GM18861 (cell line): ENCODE results near the gene SLC22A31.

Experiments
- ATAC-seq: cut with Tn5 transposase; IDR thresholded peaks from one replicate; pipeline ENCODE4 v1.9.1; 2021; ENCODE audit not compliant: unreplicated experiment

SLC22A31 gene

DNA sequence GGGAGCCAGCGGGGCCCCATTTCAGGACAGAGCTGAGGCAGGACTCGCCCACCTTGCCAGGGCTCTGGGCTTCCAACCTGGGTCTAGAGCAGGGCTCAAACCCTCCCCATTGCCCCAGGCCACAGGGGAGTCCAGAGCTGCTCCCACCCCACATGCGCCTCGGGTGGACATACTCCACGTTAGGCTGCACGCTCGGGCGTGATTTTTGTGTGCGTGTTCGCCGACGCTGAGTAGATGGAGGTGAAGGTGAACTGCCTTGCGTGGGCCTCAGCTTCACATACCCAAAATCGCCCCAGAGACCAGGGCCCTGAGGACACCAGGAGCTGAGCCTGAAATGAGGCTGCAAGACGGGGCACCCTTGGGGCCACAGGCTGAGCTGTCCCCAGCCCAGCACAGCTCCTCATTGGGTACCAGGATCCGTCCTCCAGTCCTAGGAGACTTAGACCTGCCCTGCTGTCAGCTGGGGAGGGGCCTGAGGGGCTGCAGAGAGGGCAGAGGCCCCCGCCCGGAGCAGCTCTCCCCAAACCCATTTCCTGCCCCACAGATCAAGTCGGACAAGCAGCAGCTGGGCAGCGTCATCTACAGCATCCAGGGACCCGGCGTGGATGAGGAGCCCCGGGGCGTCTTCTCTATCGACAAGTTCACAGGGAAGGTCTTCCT, 20.6 kb downstream of the SLC22A31 start:
- ATAC-seq, result no peak

DNA sequence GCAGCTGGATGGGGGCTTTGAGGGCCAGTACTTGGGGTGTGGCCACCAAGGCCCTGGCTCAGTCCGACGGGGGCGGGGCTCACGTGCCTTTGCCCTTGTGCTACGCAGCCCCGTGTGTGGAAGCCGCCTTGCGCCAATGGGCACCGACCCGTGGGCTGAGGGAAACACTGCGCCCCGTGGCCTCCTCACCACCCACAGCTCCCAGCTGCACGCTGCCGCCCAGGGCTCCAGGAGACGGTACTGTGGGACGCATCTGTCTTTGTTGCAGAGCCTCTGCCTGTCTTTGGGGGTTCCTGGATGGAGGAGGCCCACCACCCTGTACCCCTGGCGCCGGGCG, 21.2 kb downstream of the SLC22A31 start:
- ATAC-seq, result no peak

DNA sequence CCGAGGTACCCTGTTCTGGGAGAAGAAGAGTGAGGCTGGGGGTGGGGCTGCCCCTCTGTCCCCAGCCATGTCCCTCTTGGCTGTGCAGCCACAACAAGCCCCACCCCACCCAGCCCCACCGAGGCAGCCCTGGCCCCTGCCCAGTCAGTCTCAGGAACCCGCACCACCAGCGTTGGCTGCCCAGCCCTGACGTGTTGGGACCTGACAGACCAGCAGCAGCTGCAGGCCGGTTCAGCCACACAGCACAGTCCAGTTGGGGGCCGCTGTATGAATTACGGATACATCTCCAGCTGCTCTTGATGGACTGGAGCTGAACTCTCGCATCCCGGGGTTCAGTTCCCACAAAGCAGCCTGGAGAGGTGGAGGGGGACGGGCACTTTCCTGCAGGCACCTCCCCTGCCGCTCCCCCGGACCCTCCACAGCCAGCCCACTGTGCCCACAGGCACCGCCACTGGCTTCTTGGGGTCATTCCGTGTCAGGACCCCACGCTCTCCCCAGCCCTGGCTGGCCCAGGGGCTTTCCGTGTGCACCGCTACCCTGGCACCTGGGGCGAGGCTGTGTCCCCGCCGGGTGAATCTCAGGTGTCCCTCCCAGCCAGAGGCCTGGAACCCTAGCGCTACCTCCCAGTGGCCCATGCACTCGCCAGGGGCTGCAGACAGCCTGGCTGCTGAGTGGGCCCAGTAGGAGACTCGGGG, 21.7 kb downstream of the SLC22A31 start:
- ATAC-seq, result no peak

DNA sequence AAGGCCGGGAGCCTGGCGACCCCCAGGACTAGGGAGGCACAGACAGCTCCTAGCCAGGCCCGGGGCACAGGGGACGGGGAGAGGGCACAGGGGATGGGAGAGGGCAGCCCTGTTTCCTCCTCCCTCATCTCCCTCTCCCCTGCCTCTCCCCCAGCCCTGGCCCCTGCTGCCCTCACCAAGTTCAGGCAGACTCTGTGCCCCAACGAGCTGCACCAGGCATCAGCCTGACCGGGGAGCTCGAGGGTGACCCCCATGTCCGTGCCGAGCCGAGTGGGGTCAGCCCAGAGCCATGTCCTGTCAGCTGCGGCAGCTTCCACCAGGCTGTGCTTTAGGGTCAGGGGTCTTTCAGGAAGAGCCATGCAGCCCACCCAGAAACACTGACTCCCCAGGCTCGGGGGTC, 22.8 kb downstream of the SLC22A31 start:
- ATAC-seq, result no peak

DNA sequence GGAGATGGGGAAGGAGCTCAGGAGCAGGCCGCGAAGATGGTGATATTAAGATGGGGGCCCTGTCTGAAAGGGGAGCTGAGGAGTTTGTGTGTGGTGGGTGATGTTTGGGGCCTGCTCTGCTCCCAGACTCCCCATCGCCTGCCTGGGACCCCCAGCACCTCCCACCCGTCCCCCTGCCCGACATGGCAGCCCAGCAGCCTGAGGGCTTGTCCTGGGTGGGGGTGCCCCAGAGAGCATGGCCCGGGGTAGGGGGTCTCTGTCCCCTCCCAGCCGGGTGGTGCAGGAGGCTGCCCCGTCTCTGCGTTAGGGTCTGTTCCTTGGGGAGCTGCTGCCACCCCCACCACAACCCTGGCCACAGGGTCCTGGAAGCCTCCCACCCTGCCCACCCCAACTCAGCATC, 23.6 kb downstream of the SLC22A31 start:
- no peak for ATAC-seq

DNA sequence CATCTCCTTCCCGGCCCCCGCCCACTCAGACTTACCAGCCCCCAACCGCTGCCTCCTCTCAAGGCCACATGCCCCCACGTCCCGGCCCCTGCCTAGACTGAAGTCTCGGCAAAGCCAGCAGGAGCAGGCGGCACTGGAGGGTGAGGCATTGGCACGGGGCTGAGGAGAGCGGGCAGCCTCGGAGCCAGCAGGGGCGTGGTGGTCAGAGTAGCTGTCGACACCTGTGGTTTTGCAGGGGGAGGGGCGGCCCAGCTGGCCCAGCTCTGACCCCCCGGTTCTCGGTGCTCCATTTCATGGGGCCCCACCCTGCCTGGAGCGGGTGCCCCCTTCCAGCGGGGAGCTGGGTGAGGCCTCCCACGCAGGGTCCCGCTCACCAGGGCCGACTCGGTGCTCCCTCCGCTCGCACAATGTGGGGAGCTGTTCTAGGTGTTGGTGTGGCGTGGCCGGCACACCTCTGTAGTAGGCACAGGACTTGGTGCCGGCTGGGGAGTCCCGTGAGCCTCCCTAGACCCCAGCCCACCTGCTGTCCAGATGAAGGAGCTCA, 24.1 kb downstream of the SLC22A31 start:
- no peak for ATAC-seq

DNA sequence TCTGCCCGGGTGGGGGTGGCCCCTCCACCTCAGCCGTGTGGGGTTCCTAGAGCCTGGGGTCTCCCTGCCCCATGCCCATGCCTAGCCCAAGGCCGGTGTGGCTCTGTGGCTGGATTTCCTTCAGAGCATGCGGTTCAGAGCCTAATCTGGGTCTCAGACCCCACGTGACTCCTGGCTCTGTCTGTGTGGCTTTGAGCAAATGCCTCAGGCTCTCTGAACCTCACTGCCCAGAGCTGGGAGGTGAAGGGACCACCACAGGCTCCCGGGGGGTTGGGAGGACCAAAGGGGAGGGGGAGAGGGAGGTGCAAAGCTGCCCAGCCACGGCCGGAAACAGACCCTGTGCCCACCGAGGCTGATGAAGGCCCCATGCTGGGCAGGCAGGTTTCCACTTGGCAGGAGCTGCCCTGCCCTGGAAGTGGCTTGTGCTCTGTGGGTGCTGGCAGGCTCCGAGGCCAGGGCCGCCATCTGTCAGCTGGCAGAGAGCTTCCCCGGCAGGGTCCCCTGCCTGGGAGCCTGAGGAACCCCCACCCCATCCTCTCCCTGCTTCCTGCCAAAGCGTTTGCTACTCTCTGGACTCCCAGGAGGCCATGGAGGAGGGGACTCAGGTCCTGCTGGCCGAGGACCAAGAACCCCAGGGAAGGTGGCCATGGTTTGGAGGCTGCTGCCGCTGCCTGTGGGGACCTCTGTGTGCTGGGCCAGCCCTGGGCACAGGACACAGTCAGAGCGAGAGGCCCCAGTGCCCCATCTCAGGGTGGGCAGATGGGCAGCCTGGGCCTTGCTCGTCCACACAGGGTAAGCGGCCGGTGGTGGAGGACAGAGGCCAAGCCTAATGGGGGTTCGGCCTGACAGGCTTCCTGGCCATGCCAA, 24.8 kb downstream of the SLC22A31 start:
- ATAC-seq, result no peak

DNA sequence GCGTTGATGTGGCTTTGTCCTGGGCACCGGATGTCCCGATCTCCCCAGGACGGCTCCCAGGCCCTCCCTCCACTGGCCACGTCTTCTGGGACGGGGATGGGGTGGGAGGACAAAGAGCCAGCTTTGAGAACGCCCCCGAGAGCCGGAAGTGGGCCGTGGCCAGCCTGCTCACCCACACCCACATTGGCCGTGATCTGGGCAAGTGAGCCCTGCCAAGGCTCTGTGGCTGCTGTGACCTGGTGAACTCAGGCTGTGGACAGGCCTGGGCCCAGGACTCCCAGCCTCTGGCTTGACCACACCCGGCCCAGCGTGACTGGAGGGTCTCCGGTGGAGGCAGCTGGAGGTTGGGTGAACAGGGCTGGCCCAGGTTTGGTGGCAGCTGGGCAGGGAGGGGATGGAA, 25.5 kb downstream of the SLC22A31 start:
- no peak for ATAC-seq

DNA sequence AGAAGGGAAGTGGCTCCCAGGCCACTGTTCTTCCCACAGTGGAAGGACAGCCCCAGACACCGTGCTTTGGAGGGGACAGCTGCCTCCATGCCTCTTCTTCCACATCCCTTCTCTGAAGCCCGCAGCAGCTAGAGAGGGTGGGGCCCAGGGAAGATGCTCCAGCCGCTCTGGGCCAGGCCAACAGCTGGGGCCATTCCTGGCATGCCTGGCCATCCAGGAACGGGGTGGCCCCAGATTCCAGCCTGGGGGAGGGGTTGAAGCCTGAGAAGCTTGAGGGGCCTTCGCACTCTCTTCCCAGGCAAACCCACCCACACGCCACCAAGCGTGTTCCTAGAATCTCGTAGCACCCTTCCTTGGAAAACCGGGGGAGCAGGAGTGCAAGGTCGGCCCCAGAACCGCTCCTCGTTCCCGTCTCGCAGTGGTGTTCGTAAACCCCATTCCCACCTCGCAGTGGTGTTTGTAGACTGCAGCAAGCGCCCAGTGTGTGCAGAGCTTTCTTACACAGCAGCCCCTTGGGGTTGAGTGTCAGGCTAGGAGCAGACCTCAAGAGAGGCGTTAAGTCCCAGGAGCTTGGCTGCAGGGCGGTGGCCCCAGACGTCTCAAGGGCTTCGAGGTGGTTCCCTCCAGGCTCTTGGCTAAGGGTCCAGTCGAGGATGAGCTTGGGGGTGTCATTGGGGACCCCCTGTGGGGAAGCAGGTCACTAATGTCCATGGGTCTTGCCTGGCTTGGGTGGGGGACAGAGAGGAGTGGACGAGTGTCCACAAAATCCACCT, 26.1 kb downstream of the SLC22A31 start:
- ATAC-seq, result no peak

DNA sequence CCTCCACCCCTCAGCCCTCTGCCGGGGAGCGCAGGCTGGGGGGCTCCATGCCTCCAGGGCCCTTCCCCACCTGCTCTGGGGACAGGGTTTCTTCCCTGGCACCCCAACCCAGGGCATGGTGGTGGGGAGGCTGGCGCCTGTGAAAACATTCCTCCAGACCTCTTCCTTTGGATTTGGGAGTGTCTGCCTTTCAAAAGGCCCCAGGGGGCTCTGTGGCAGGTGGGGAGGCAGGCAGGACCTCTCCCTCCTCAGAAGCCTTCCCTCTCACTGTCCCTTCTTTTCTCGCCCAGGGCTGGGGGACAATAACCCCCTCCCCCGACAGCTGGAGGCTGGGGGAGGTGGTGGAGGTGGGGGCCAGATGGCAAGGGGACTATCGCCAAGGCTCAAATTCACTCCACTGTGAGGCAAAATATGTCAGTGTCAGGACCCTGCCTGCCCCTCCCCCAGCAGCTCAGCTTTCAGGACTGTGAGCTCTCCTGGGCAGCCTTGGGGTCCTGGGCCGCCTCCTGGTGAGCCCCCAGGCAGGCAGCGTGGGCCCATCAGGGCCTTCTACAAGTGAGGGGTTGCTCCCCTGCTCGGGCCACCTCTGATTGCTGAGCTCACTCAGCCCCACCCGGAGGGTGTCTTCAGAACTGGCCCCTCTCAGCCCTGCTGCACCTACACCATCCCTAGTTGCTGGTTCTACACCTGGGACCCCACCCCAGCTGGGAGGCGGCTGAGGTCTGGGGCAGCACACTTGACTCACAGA, 27.0 kb downstream of the SLC22A31 start:
- ATAC-seq, result no peak

DNA sequence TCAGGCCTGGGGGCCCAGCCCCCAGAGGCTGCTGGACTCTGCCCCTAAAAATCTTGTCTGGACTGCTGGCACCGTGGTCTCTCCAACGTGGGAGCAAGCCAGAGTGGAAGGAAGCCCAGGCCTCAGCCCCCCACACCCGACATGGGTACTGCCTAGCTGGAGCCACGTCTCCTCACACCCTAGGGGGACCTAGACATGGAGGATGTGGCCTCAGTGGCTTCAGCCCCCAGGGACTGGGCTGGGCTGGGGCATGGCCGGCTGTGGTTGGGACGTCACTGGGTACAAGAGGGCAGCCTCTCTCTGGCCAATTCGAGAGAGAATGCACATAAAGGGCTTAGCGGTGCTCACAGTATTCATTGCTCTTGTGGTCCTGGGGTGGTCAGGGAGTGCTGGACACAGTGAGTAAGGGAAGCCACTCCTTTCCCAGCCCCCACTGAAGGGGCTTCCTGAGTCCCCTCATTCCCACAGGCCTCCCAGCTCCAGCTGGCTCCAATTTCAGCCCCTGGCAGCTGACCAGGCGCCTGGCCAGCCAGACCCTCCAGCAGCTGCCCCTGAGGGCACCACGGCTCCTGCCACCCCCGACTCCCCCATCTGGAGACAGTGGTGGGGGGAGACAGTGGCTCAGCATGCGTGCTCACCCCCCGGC, 27.7 kb downstream of the SLC22A31 start:
- ATAC-seq, result no peak

DNA sequence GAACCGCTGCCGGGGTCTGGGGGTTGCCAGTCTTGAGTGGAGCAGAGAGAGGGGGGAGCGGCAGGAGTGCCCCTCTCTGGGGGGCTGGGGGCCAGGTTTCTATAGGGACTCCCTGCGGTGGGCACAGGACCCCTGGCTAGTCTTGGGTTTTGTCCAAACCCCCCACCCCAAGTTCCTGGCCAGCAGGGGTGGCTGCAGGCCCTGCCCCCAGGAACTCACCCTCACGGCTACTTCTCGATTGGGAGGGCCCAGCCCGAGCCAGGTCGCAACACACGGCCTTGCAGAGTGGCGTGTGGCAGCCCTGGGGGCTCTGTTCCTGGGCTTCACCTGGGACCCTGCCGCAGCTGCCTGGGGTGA, 28.2 kb downstream of the SLC22A31 start:
- no peak for ATAC-seq

DNA sequence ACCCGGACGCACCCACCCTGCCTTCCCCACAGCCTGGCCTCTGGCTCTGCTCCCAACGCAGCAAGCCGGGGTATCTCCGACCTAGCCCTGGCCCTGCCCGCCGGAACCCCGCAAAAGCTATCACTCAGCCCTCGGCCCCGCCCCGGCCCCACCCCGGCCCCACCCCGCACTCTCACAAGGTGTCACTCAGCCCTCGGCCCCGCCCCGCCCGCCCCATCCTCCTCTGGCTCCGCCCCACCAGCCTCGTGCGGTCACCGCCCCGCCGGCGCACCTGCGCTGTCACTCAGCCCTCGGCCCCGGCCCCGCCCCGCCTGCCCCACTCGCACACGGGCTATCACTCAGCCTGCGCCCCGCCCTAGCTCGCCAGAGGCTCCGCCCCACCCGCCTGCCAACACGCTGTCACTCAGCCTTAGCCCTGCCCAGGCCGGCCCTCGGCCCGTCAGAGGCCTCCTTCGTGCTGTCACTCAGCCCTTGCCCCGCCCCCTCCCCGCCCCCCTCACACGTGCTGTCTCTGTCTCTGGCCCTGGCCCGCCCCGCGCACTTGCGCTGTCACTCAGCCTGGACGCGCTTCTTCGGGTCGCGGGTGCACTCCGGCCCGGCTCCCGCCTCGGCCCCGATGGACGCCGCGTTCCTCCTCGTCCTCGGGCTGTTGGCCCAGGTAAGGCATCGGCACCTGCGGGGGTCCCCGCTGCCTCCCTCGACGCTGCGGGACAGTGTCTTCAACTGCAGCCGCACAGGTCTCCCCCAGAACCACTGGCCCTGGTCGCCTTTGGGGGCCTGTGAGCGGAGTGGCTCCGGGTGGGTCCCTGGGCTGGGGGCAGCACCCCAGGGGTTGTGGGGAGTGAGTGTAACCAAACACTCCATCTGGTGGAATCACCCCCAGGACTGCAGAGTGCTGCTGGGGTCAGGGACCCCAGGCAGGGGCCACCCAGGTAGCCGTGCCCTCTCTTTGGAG, 28.8 kb downstream of the SLC22A31 start, which contains the start of gene CDH15:
TSS of gene CDH15 (plus strand) at position 533 of the 955 bp plus-strand sequence. CDS start at position 617, 84 bp downstream.
- peak; percentile 65 for ATAC-seq

DNA sequence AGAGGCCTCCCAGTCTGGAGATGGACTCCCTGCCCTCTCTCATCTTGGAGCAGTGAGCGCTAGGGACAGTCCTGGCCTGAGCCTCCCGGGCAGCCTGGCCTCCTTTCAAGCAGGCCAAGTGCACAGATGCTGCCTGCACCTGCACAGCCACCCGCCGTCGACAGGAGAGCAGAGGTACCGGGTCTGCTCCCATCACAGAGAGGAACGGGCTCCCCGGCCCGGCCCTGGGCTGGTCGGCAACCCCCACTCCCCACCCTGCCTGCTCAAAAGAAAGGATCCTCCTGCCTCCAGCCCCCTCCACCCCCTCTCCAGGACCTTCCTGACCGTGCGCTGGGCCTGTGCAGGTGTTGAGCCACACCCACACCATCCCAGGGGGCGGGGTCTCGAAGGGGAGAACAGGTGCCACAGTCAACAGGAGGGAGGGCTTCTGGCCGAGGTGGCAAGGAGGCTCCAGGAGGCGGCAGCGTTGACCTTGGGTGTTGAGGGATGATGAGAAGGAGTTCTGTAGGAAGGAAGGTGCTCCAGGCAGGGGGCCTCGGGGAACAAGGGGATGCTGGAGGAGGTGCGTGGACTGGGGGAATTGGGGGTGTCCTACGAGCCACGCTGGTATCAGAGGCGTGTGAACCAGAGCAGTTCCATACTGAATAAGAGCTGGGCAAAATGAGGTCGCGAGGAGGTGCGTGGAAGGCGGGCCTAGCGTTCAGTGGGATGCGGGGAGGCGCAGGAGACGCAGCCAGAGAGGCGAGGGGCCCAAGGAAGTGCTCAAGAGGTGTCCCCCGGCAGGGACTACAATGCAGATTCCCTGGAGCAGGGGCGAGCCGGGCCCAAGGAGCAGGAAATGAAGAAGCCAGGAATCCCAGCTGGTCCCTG, 29.8 kb downstream of the SLC22A31 start:
- ATAC-seq, result no peak

DNA sequence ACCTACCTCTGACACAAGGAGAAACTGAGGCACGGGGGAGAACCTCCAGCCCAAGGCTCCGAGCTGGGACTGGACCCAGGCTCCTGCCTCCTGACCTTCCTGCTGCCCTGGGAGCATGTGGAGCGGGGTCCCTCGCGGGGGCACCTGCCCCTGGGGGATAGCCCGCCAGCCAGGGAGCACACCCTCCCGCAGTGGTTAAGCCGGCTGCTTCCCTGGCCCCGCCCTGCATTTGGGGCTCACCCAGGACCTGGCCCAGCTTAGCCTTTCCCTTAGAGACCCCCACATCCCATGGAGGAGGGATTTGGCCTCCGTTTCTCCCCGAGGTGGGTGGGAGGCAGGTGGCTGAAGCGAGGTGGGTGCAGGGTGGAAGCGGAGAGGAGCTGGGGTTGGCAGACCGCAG, 30.6 kb downstream of the SLC22A31 start:
- ATAC-seq, result no peak

DNA sequence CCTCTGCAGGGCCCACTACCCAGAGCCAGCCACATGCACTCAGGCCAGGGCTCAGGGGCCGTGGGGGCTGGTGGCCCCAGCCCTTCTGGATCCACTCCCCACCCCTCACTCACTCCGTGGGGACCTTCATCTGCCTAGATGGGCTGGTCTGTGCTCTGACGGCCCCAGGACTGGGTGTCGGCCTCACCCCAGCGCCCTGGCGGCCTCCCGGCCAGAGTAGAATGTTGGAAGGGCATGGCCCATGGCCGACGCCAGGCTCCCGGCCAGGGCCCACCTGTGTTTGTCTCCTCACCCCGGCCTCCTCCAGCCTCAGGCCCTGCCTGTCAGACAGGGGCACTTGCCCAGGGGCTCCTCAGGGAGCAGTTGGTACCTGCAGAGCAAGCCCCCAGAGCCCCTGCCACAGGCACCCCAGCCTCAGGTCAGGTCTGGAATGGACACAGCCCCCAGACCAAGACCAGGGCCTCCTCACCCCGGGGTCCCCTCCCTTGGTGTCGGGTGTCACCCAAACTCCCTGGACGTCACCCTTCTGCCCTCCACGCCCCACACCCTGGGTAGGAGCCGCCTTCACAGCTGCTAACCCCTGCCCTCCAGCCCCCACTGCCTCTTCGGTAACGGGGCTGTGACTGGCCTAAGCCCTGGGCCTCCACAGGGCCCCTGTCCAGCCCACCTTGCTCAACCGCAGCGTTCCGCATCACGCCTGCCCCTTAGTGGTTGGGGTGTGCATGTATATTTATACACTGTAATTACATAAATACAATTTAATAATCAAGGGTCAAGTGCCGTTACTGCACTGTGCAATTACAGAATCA, 31.8 kb downstream of the SLC22A31 start:
- no peak for ATAC-seq

DNA sequence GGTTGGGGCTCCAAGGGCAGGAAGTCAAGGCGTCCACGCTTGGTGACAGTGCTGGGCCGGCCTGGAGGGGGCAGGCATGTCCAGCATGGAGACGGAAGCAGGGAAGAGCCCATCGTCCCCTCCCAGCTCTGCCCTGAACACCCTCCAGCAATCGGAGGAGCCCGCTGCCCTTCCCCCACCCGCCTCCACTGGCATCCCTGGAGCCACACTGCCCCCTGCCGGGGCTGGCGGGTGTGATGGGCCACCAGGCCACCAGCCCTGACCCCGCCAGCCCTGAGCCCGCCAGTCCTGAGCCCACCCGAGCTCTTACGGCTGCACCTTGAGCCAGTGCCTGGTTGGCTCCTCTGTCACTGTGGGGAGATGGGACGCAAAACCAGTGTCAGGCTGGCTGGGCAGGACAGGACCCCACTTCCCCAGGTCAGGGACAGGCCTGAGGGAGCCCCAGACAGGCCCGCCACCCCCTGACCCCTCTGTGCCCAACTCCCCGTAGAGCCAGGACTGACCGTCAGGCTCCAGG, 32.9 kb downstream of the SLC22A31 start:
- ATAC-seq, result no peak
